HFFc6 (cell line): ENCODE results near the gene PRMT2. TPM values are rescaled to one million over a fixed set of nuclear protein-coding genes. Genes with fewer than 3 reads are reported as not detected.

Experiments used
- DNase-seq: peaks from one replicate; pipeline ENCODE4 v3.0.0-alpha.2; 2018
- H3K27ac Mint-ChIP-seq: 2 replicates; pipeline ENCODE4 v1.8.0; 2020; ENCODE audit warnings: mild to moderate bottlenecking, mixed read lengths
- H3K27me3 Mint-ChIP-seq: 2 replicates; pipeline ENCODE4 v1.8.0; 2021; ENCODE audit warnings: mild to moderate bottlenecking, moderate library complexity, mixed read lengths; ENCODE audit not compliant: insufficient read depth
- H3K36me3 Mint-ChIP-seq: 2 replicates; pipeline ENCODE4 v1.8.0; 2021; ENCODE audit warnings: low read depth, mixed read lengths
- H3K4me1 Mint-ChIP-seq: 2 replicates; pipeline ENCODE4 v1.8.0; 2020; ENCODE audit warnings: low read depth, mixed read lengths
- H3K4me3 Mint-ChIP-seq: 2 replicates; pipeline ENCODE4 v1.8.0; 2020; ENCODE audit warnings: mild to moderate bottlenecking, moderate library complexity, mixed read lengths
- H3K9me3 Mint-ChIP-seq: 2 replicates; pipeline ENCODE4 v1.8.0; 2020; ENCODE audit warnings: mild to moderate bottlenecking, mixed read lengths
- CTCF ChIP-seq: fragments of 200-600 bp; sonication (generic); IDR thresholded peaks from 2 replicates; pipeline ENCODE4 v1.5.0; 2021; ENCODE audit warnings: antibody characterized with exemption, mild to moderate bottlenecking
- total RNA-seq, 6 experiments: library from RNA; stranded (reverse); fragmentation: NEBNext Ultra II Directional; extraction: Animal tissue kit (Norgen Biotek cat#: 25700); gene quantifications; 2 replicates in 1 of 6; 3 replicates in 5 of 6; pipeline ENCODE4 v1.2.3, GENCODE V29; 2021

The PRMT2 gene
- total RNA-seq, 6 experiments from 2014 or later, result 98.9 to 111 (median 105) TPM

- no peak overlapping the region for H3K27ac Mint-ChIP-seq
- peaks cover 33% of the 10 kb centered on the region for H3K9me3 Mint-ChIP-seq
- no peak for DNase-seq
- H3K36me3 Mint-ChIP-seq, result peaks cover 25% of the 10 kb centered on the region
- no peak overlapping the region for H3K4me3 Mint-ChIP-seq
- H3K27me3 Mint-ChIP-seq, result peaks cover 2% of the 10 kb centered on the region
- TF ChIP-seq CTCF, result no peak
- H3K4me1 Mint-ChIP-seq, result peaks cover 24% of the 10 kb centered on the region
Observed at GRCh38 chr21:46624050-46624449, 11.4 kb upstream of the PRMT2 start.

- H3K36me3 Mint-ChIP-seq, result peaks cover 8% of the 10 kb centered on the region
- no peak for TF ChIP-seq CTCF
- DNase-seq, result no peak
- H3K27me3 Mint-ChIP-seq, result peaks cover 4% of the 10 kb centered on the region
- H3K4me3 Mint-ChIP-seq, result no peak overlapping the region
- peaks cover 16% of the 10 kb centered on the region for H3K9me3 Mint-ChIP-seq
- no peak overlapping the region for H3K27ac Mint-ChIP-seq
- peaks cover 7% of the 10 kb centered on the region for H3K4me1 Mint-ChIP-seq
Observed at GRCh38 chr21:46625759-46626158, 9.7 kb upstream of the PRMT2 start.

- Mint-ChIP-seq H3K9me3 (peaks cover 16% of the 10 kb centered on the region), H3K4me3 (no peak overlapping the region), H3K4me1 (peaks cover 7% of the 10 kb centered on the region; the same call in 1 of the 2 replicates), H3K27me3 (peaks cover 6% of the 10 kb centered on the region), H3K27ac (no peak overlapping the region), H3K36me3 (peaks cover 7% of the 10 kb centered on the region)
- TF ChIP-seq CTCF, result no peak
- no peak for DNase-seq
Observed at GRCh38 chr21:46626536-46626935, 8.9 kb upstream of the PRMT2 start.

GRCh38 chr21:46626975-46627501 lies 8.4 kb upstream of the PRMT2 start:
- peaks cover 7% of the 10 kb centered on the region; the same call in 1 of the 2 replicates for H3K4me1 Mint-ChIP-seq
- no peak for DNase-seq
- no peak overlapping the region for H3K4me3 Mint-ChIP-seq
- TF ChIP-seq CTCF, result no peak
- peaks cover 16% of the 10 kb centered on the region for H3K9me3 Mint-ChIP-seq
- H3K27ac Mint-ChIP-seq, result no peak overlapping the region
- H3K27me3 Mint-ChIP-seq, result peaks cover 6% of the 10 kb centered on the region
- peaks cover 7% of the 10 kb centered on the region for H3K36me3 Mint-ChIP-seq

GRCh38 chr21:46627726-46628125 lies 7.7 kb upstream of the PRMT2 start:
- peaks cover 6% of the 10 kb centered on the region for H3K27me3 Mint-ChIP-seq

More at GRCh38 chr21:46627726-46628125, 7.7 kb upstream of the PRMT2 start:
- Mint-ChIP-seq H3K4me1 (peaks cover 7% of the 10 kb centered on the region; the same call in 1 of the 2 replicates), H3K27ac (no peak overlapping the region), H3K36me3 (peaks cover 7% of the 10 kb centered on the region), H3K4me3 (no peak overlapping the region), H3K9me3 (peaks cover 16% of the 10 kb centered on the region)
- DNase-seq, result peak; percentile 7
- TF ChIP-seq CTCF, result no peak
